Fibroblast of skin of left biceps (primary cell): ENCODE results near the gene RAB34.
A peak's percentile ranks its signal among the peaks of the same experiment; 100 is the strongest.

Source experiments
- DNase-seq, 2 experiments: peaks; one replicate each; pipeline ENCODE4 v3.0.0-alpha.2; 2013; ENCODE audit warnings: low read depth in 2 of 2

Gene RAB34

GRCh38 chr17:28684963-28685362 is 32.7 kb downstream of the RAB34 start:
- no peak for DNase-seq

GRCh38 chr17:28682655-28683054 is 35.0 kb downstream of the RAB34 start:
- DNase-seq: no peak

GRCh38 chr17:28675980-28676379 is 41.7 kb downstream of the RAB34 start:
- no peak for DNase-seq

GRCh38 chr17:28675490-28675889 is 42.2 kb downstream of the RAB34 start:
- DNase-seq: peak in 1 of 2 experiments; percentile 5

- DNase-seq: no peak
Observed at GRCh38 chr17:28669918-28670317, 47.8 kb downstream of the RAB34 start.

GRCh38 chr17:28667870-28668269 is 49.8 kb downstream of the RAB34 start:
- no peak for DNase-seq

- no peak for DNase-seq
Observed at GRCh38 chr17:28665994-28666393, 51.7 kb downstream of the RAB34 start.
